Activated T-cell treated with anti-CD3 and anti-CD28 coated beads, Interleukin-2, amount 50 U/mL, for 4 hours (primary cell): ENCODE measurements around the gene MLF1. TPM values are rescaled to one million over a fixed set of nuclear protein-coding genes. Genes with fewer than 3 reads are reported as not detected.
A peak's percentile ranks its signal among the peaks of the same experiment; 100 is the strongest.
"Not testable (repeated sequence)": the region's sequence is repeated elsewhere in the genome, so short reads cannot be mapped to it uniquely, and the experiment has no call there.

ENCODE experiments used
- ATAC-seq, 2 donors: fragments of 200-7000 bp; cut with Tn5 transposase; one replicate each; pipeline ENCODE4 v1.10.0; 2021
- DNase-seq: peaks from one replicate; pipeline ENCODE4 v3.0.0-alpha.2; 2020
- H3K27me3 Mint-ChIP-seq: one replicate; pipeline ENCODE4 v1.8.0; 2021; ENCODE audit warnings: low read depth, mixed read lengths
- H3K36me3 Mint-ChIP-seq: one replicate; pipeline ENCODE4 v1.8.0; 2022; ENCODE audit warnings: mixed read lengths; ENCODE audit not compliant: insufficient read depth
- H3K4me1 Mint-ChIP-seq: one replicate; pipeline ENCODE4 v1.8.0; 2021; ENCODE audit warnings: low read depth, mixed read lengths
- H3K4me3 Mint-ChIP-seq: one replicate; pipeline ENCODE4 v1.8.0; 2021; ENCODE audit warnings: mild to moderate bottlenecking, moderate library complexity, mixed read lengths
- H3K9me3 Mint-ChIP-seq: one replicate; pipeline ENCODE4 v1.8.0; 2021; ENCODE audit warnings: mixed read lengths
- total RNA-seq, 3 donors: library from RNA; stranded (reverse); gene quantifications; one replicate each; pipeline ENCODE4 v1.2.1, GENCODE V29; 2021

MLF1 gene, protein sequence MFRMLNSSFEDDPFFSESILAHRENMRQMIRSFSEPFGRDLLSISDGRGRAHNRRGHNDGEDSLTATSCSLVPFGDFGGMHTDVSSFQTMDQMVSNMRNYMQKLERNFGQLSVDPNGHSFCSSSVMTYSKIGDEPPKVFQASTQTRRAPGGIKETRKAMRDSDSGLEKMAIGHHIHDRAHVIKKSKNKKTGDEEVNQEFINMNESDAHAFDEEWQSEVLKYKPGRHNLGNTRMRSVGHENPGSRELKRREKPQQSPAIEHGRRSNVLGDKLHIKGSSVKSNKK
- total RNA-seq = 1 to 10 TPM; 1.6 to 1.8 (median 1.6) TPM

DNA sequence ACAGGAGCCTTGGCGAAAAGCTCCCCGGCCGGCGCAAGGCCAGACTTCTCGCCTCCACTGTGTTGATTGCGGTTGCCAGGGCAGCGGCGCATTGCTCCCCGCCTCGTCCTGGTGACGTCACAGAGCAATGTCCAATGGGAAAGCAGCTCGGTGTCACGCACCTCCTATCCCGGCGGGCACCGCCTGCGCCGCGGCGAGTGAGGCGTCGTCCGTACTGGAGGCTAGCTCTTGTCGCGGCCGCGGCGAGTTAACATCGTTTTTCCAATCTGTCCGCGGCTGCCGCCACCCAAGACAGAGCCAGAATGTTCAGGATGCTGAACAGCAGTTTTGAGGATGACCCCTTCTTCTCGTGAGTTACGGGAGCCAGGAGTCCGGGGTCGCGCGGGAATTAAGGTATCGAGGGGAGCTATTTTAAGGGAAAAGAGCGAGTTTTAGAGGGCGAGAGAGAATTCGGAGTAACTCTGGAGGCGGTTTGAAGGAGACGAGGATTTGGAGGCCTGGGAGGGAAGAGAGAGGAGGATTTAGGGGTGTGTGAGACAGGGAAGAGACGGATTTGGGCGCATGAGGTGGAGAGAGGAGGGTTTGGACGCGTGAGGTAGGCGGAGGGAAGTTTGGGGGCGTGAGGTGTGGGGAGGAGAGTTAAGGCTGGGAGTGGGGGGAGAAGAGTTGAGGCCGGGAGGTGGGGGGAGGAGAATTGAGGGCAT is at the start of gene MLF1:
Gene MLF1, plus strand, starts transcription at position 196 of the 704 bp plus-strand sequence. Its CDS starts 107 bp downstream, at position 303.
- Mint-ChIP-seq H3K27me3 (peaks cover 51% of the 10 kb centered on the region), H3K9me3 (no peaks in the 10 kb centered on the region), H3K4me3 (peak within 1 kb of the TSS; percentile 87), H3K36me3 (no peaks in the 10 kb centered on the region), H3K4me1 (peaks cover 12% of the 10 kb centered on the region)
- peak; percentile 68 for DNase-seq
- ATAC-seq = peak; percentile 99 to 100

DNA sequence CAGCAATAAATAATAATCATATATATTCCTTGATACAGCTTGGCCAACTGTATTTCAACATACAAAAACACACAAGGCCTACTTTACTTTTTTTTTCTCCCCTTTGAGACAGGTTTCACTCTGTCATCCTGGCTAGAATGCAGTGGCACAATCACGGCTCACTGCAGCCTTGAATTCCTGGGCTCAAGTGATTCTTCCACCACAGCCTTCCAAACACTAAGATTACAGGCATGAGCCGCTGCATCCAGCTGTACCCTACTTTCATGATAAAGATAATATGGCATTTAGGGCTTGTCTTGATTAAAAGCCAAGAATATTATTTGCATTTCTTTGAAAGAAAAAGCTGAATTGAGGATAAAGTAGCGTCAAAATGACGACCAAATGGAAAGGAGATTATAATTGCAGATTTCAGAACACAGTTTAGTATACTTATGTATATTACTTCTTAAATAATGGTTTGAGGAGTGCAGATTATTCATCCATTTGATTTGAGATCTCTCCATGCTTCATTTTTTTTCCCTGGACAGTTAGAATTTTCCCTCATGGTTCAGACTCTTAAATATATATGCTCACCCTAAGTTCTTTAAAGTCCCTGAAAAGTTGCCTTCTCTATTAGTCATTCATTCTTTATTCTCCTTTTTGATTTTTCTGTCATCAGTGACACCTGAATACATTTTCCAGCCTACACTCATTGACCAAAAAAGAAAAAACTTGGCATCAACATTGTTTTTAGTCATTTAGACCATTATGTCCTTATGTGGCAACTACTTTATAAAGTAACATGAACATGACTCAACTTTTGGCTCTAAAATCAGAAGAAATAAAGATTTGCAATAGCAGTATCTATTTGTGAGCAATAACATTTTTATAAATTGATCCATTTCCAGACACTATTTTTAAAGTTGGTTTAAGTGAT is 48.5 kb upstream of the MLF1 start:
- H3K36me3 Mint-ChIP-seq = peaks cover 3% of the 10 kb centered on the region

DNA sequence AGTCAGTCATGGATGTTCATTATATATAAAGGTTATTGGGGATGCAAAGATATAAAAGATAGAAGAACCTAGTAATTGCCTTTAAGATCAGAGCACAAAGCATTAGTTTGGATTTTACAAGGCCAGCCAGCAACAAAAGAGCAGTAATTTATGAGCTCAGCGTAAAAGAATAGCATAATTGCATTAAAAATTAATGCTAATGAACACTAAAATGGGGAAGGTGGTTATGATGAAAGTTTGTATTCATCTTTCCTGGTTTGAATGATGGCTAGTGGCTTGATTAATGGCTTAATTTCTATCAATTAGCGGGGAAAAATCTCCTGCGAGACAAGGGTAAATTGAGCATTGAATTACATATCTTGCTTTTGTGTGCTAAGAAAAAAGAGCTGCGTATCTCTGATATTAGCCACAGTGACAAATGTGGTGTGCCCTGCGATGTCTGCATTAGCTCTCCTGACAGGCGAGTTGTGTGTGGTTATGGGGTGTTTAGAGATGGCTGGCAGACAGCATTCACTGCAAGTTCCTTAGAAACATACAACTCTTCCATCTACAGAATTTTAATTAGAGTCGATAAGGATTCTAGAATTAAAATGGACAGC is 42.8 kb upstream of the MLF1 start:
- H3K27me3 Mint-ChIP-seq = no peaks in the 10 kb centered on the region
- no peak for ATAC-seq
- H3K4me1 Mint-ChIP-seq = no peaks in the 10 kb centered on the region
- no peak overlapping the region for H3K4me3 Mint-ChIP-seq
- no peaks in the 10 kb centered on the region for H3K36me3 Mint-ChIP-seq
- no peaks in the 10 kb centered on the region for H3K9me3 Mint-ChIP-seq
- DNase-seq = no peak

More for the DNA sequence above, 48.5 kb upstream of the MLF1 start:
- DNase-seq = no peak
- Mint-ChIP-seq H3K27me3 (no peaks in the 10 kb centered on the region), H3K4me1 (no peaks in the 10 kb centered on the region), H3K4me3 (no peak overlapping the region), H3K9me3 (no peaks in the 10 kb centered on the region)
- ATAC-seq = no peak

DNA sequence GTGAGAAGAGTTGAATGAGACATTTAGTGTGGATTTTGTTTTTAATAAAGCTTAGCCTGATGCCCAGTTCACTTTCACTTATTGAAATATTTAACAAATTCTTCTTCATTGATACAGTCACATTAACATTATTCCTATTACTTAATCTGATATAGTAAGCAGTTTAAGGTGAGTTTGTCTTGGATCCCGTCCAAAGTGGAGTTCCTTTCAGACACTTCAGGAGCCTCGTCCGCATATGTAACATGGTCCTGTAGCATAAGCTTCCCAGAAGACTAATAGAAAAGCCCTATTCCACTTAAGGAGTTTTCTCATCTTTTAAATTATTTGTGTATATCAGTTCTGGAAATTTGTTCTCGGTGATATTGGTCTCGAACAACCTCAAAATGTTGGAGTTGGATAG is 39.7 kb upstream of the MLF1 start:
- ATAC-seq (no peak), DNase-seq (no peak)
- Mint-ChIP-seq H3K4me3 (no peak overlapping the region), H3K4me1 (no peaks in the 10 kb centered on the region), H3K27me3 (no peaks in the 10 kb centered on the region), H3K36me3 (no peaks in the 10 kb centered on the region), H3K9me3 (no peaks in the 10 kb centered on the region)

DNA sequence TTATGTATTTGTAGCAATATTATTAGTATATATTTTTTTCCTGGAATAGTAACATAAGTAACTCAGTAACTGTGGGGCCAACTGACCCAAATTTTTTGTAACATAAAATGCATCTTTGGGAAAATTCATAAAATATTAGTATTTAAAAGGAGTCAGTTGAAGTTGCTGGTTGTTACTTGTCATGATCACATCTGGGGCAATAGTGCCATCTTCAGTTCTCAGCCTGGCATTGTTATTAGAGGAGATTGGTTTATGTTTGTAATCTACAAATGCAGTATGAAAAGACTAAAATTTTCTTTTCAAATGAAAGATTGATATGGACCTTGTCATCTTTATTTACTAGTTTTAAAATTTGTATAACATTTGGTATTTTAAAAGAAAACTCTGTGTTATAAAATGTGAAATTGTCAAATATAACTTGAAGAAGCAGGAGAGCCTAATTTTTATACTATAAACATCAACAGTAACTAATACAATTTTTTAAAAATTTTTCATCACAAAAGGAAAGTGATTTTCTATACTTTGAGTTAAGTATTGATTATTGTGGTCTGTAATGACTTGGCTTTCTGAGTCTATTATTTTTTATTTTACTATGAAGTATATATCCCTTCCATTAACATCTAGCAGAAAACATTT is 38.8 kb upstream of the MLF1 start:
- no peaks in the 10 kb centered on the region for H3K4me1 Mint-ChIP-seq
- no peaks in the 10 kb centered on the region for H3K9me3 Mint-ChIP-seq
- DNase-seq (no peak), ATAC-seq (no peak)
- H3K36me3 Mint-ChIP-seq = no peaks in the 10 kb centered on the region
- no peak overlapping the region for H3K4me3 Mint-ChIP-seq
- H3K27me3 Mint-ChIP-seq = no peaks in the 10 kb centered on the region

DNA sequence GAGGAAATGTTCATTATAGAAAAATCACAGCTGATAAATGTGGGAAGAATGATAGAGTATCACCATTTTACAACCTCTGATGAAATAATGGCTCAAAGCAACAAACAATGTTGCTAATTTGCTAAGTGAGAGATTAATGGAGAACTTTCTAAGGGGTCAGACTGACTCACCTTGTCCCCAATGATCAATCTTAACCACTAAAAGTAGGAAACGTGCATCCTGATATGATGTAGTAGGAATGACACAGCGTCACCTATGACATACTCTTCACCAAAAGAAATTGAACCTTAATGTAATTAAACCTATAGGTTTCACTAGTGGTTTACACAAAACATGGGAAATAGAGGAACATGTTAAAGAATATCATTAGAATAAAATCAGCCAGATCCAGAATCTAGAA is 35.1 kb upstream of the MLF1 start:
- Mint-ChIP-seq H3K36me3 (peaks cover 2% of the 10 kb centered on the region), H3K4me3 (no peak overlapping the region), H3K4me1 (no peaks in the 10 kb centered on the region), H3K27me3 (no peaks in the 10 kb centered on the region), H3K9me3 (no peaks in the 10 kb centered on the region)
- DNase-seq = no peak
- no peak for ATAC-seq

DNA sequence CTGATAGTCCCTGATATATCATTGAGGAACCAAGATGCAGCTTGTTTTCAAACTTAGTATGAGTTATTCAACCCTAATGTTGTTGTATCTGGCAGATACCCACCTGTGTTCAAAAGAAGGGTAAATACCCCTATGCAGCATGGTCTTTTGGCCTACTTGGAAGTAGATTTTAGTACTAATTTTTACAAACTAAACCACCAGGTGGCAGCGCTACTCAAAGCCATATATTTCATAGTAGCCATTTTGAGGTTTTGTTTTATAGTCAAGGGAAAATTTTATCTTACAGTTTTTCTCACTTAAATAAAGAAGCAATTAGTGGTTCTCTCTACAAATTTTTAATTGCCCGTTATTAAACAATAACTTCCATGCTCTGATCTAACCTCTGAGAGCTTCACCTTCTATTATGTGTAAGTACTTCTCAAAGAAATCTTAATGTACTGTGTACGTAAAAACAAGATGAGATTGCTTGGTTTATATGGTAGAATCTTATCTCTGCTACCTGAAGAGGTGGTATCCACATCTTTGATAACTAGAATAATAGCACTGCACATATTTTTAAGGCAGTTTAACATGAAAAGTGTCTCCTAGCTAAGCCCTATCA is 31.5 kb upstream of the MLF1 start:
- no peaks in the 10 kb centered on the region for H3K4me1 Mint-ChIP-seq
- H3K9me3 Mint-ChIP-seq = no peaks in the 10 kb centered on the region
- DNase-seq (peak; percentile 7), ATAC-seq (peak; percentile 41 to 53)
- no peaks in the 10 kb centered on the region for H3K27me3 Mint-ChIP-seq
- peaks cover 8% of the 10 kb centered on the region for H3K36me3 Mint-ChIP-seq
- H3K4me3 Mint-ChIP-seq = no peak overlapping the region

DNA sequence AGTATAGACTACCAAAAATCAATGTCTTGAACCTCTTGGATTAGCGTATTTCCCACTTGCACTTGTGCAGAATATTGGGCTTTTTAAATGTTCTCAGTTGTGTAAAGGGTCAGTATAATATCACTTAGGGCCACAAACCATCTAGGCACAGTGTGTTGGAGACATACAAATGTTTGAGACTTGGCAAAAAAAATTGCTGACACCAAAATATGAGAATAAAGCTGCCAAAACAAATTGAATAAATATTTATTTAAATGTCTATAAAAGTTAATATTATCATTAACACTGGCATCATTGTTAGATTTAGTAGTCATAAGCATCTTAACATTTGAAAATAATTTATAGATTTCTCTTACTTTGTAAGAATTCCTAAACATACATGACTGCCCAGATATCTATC is 30.9 kb upstream of the MLF1 start:
- peaks cover 8% of the 10 kb centered on the region for H3K36me3 Mint-ChIP-seq
- no peaks in the 10 kb centered on the region for H3K4me1 Mint-ChIP-seq
- H3K4me3 Mint-ChIP-seq = no peak overlapping the region
- DNase-seq (no peak), ATAC-seq (no peak)
- no peaks in the 10 kb centered on the region for H3K9me3 Mint-ChIP-seq
- H3K27me3 Mint-ChIP-seq = no peaks in the 10 kb centered on the region

DNA sequence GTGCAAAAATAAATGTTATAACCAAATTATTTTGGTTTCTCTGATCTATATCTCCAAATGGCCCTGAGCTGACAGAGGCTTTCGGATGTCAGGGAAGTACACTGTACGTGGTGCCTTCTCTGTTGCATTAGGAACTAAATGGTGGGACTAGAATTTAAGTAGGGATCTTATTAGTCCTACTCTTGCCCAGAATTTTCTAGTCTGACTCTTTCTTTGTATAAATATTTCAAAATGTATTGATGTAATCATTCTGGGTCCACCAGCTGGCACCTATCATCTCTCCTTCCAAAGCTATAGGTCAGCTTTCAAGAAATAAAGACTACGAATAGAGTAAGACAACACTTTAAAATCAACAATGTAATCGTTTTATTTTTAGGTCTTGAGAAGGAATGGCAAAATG is 22.3 kb upstream of the MLF1 start:
- no peaks in the 10 kb centered on the region for H3K4me1 Mint-ChIP-seq
- no peak overlapping the region for H3K4me3 Mint-ChIP-seq
- no peaks in the 10 kb centered on the region for H3K27me3 Mint-ChIP-seq

DNA sequence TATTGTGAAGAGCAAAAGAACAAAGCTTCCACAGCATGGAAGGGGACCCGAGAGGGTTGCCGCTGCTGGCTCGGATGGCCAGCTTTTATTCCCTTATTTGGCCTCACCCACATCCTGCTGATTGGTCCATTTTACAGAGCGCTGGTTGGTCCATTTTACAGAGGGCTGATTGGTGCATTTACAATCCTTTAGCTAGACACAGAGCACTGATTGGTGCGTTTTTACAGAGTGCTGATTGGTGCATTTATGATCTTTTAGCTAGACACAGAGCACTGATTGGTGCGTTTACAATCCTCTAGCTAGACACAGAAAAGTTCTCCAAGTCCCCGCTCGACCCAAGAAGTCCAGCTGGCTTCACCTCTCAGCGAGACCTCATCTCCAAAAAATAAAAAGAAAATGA is 21.1 kb upstream of the MLF1 start:
- not testable (repeated sequence) for H3K9me3 Mint-ChIP-seq, H3K4me1 Mint-ChIP-seq, DNase-seq, H3K27me3 Mint-ChIP-seq, ATAC-seq, H3K4me3 Mint-ChIP-seq
- peaks cover 18% of the 10 kb centered on the region for H3K36me3 Mint-ChIP-seq

More for the DNA sequence above, 22.3 kb upstream of the MLF1 start:
- H3K36me3 Mint-ChIP-seq = peaks cover 20% of the 10 kb centered on the region
- H3K9me3 Mint-ChIP-seq = no peaks in the 10 kb centered on the region
- DNase-seq = no peak
- no peak for ATAC-seq

DNA sequence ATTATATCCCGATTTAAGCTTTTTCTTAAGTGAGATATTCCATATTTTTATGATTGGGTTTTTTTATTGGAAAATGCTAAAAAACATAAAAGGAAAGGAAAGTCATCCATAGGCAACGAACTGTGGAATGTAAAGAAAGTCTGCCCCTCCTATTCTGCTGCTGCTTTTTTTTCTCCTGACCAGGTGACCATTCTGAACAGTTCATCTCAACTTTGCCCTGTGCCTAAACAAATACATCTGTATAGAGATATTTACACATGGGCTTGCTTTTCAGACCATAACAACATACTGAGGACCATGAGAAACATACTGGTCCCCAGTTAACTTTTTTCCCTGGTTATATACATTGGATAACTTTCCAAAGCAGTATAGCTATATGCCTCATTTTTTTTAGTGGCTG is 18.9 kb upstream of the MLF1 start:
- Mint-ChIP-seq H3K4me1 (no peaks in the 10 kb centered on the region), H3K9me3 (no peaks in the 10 kb centered on the region), H3K36me3 (peaks cover 11% of the 10 kb centered on the region), H3K27me3 (peaks cover 8% of the 10 kb centered on the region), H3K4me3 (no peak overlapping the region)
- no peak for DNase-seq
- no peak for ATAC-seq

DNA sequence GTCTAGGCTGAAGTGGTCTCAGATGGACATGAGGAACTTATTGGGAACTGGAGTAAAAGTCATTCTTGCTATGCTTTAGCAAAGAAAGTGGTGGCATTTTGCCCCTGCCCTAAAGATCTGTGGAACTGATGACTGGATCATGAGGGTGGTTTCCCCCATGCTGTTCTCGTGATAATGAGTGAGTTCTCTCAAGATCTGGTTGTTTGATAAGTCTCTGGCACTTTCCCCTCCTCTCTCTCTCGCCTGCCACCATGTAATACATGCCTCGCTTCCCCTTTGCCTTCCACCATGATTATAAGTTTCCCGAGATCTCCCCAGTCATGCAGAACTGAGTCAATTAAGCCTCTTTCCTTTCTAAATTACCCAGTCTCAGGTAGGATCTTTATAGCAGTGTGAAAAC is 11.5 kb upstream of the MLF1 start:
- Mint-ChIP-seq H3K36me3 (no peaks in the 10 kb centered on the region), H3K4me3 (no peak overlapping the region), H3K9me3 (no peaks in the 10 kb centered on the region), H3K27me3 (peaks cover 15% of the 10 kb centered on the region), H3K4me1 (no peaks in the 10 kb centered on the region)
- no peak for DNase-seq
- ATAC-seq = peak; percentile 43 to 62

DNA sequence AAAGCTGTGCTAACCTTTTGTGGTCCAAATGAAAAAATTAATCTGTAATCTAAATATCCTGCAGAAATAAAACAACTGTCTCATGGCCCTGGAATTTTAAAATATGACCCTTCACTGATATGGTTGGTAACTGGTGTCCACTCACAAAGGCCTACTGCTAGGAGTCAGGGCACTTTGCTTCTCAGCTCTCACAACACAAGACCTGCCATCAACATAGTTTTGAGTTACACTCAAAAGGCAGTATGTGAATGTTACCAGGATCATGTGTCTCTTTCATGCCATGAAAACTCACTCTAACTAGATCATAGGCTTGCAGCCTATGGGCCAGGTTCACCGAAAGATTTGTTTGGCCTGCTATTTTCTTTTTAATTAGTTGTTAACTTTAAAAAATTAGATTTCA is 10.0 kb upstream of the MLF1 start:
- no peaks in the 10 kb centered on the region for H3K36me3 Mint-ChIP-seq
- peaks cover 4% of the 10 kb centered on the region for H3K9me3 Mint-ChIP-seq
- ATAC-seq (no peak), DNase-seq (no peak)
- no peaks in the 10 kb centered on the region for H3K4me1 Mint-ChIP-seq
- no peak overlapping the region for H3K4me3 Mint-ChIP-seq
- peaks cover 16% of the 10 kb centered on the region for H3K27me3 Mint-ChIP-seq
